GM12875 (cell line): ENCODE data around the gene SUPT20HL2.

ENCODE experiments used
- H3K4me3 ChIP-seq: one replicate; pipeline ENCODE4 v1.5.1; 2011; ENCODE audit warnings: low read depth, low read length, control low read depth
- CTCF ChIP-seq: IDR thresholded peaks from 2 replicates; pipeline ENCODE4 v1.5.1; 2011; ENCODE audit warnings: low read depth, mild to moderate bottlenecking, control low read depth, inconsistent platforms, low read length, moderate library complexity, borderline replicate concordance; ENCODE audit not compliant: insufficient read depth

SUPT20HL2 gene

GRCh38 chrX:24266996-24267395 is 46.9 kb downstream of the SUPT20HL2 start:
- H3K4me3 ChIP-seq, result no peak overlapping the region
- no peak for TF ChIP-seq CTCF

- no peak for TF ChIP-seq CTCF
- no peak overlapping the region for H3K4me3 ChIP-seq
These were observed 49.5 kb downstream of the SUPT20HL2 start for GRCh38 chrX:24264383-24264782.

- H3K4me3 ChIP-seq, result no peak overlapping the region
- no peak for TF ChIP-seq CTCF
These were observed 51.6 kb downstream of the SUPT20HL2 start for GRCh38 chrX:24262309-24262708.
